Measurements from ENCODE around the gene STXBP4. TPM values are rescaled to one million over a fixed set of nuclear protein-coding genes. Genes with fewer than 3 reads are reported as not detected.

Gene STXBP4
- total RNA-seq, 1 experiment from 2014 or later = 16.5 TPM

DNA sequence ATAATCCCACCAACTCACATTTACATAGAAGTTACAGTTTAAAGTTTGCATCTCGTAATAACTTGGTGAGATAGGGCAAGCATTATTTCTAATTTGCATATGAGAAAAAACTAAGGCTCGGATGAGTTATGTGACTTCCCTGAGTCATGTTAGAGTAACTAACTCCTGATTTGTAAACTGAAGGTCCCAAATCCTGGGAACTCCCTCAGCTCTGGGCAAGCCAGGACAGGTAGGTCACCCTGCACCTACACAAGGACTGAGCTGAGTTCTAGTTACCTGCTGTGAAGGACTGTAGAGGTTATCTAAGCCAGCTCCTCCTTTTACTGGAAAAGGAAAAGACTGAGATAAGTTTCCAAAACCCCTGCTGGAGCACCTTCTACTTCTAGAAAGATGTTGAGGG, 204.0 kb downstream of the STXBP4 start:
- no peak overlapping the region for H3K56ac ChIP-seq (ENCODE audit: insufficient read length, low read depth, low read length)
- H3K14ac ChIP-seq (ENCODE audit: insufficient read depth, low read length) = no peak overlapping the region
- H3K9me3 Mint-ChIP-seq = peaks cover 7 to 12% of the 10 kb centered on the region in 2 experiments; a peak in 4 of 5 replicates
- H2AK5ac ChIP-seq (ENCODE audit: insufficient read length, low read length) = no peak overlapping the region
- no CpG with 5 or more reads among the region's 2 CpGs for WGBS (ENCODE audit: extremely low coverage, insufficient read length, low lambda C conversion rate)
- H4K8ac ChIP-seq (replicated peaks; ENCODE audit: insufficient read length, low read depth, low read length) = no peak overlapping the region
- no peaks in the 10 kb centered on the region for H3K79me2 ChIP-seq (ENCODE audit: insufficient read depth, low read length)
- no peak overlapping the region for H3T11ph ChIP-seq (ENCODE audit: low read length)
- H3K23ac ChIP-seq (ENCODE audit: insufficient read length, low read depth, low read length) = no peak overlapping the region
- no peak overlapping the region for H4K91ac ChIP-seq (ENCODE audit: insufficient read length, low read depth, low read length)
- H3K27me3 ChIP-seq (ENCODE audit: insufficient read depth, low read length) = no peaks in the 10 kb centered on the region
- no peaks in the 10 kb centered on the region for H3K4me1 ChIP-seq (ENCODE audit: insufficient read depth, low read length)
- H3K4ac ChIP-seq (ENCODE audit: low read depth, low read length) = no peak overlapping the region
- H2BK120ac ChIP-seq (ENCODE audit: low read depth, low read length, poor library complexity, severe bottlenecking) = no peak overlapping the region
- no peaks in the 10 kb centered on the region; a peak in 1 of 4 replicates for H3K4me1 Mint-ChIP-seq
- no peak overlapping the region for H3K18ac ChIP-seq (ENCODE audit: insufficient read length, low read depth, low read length)
- no peak overlapping the region for H2BK12ac ChIP-seq (ENCODE audit: insufficient read length, low read depth, low read length)
- H2AFZ ChIP-seq (ENCODE audit: low read length) = no peak overlapping the region
- no peak overlapping the region for H2BK5ac ChIP-seq (ENCODE audit: insufficient read length, low read length)
- DNase-seq = no peak
- no peaks in the 10 kb centered on the region for H3K27me3 Mint-ChIP-seq (ENCODE audit: low read depth)
- no peak overlapping the region for H2BK15ac ChIP-seq (ENCODE audit: low read depth, low read length)
- no peak overlapping the region for H3K9ac ChIP-seq (ENCODE audit: extremely low read depth, insufficient read length, low read length)
- H2BK20ac ChIP-seq (ENCODE audit: low read depth, low read length, poor library complexity, severe bottlenecking) = no peak overlapping the region
- H3K23me2 ChIP-seq (ENCODE audit: insufficient read length, low read depth, low read length, poor library complexity, severe bottlenecking) = no peaks in the 10 kb centered on the region
- no peaks in the 10 kb centered on the region for H3K79me1 ChIP-seq (ENCODE audit: insufficient read depth, low read depth, low read length, poor library complexity, severe bottlenecking)
- H4K20me1 ChIP-seq (ENCODE audit: control insufficient read depth, insufficient read depth, insufficient read length) = no peaks in the 10 kb centered on the region
- H3K27ac Mint-ChIP-seq = no peak overlapping the region
- no peak overlapping the region for H4K5ac ChIP-seq (ENCODE audit: insufficient read length, low read depth, low read length)
- TF ChIP-seq, protein P1, sequence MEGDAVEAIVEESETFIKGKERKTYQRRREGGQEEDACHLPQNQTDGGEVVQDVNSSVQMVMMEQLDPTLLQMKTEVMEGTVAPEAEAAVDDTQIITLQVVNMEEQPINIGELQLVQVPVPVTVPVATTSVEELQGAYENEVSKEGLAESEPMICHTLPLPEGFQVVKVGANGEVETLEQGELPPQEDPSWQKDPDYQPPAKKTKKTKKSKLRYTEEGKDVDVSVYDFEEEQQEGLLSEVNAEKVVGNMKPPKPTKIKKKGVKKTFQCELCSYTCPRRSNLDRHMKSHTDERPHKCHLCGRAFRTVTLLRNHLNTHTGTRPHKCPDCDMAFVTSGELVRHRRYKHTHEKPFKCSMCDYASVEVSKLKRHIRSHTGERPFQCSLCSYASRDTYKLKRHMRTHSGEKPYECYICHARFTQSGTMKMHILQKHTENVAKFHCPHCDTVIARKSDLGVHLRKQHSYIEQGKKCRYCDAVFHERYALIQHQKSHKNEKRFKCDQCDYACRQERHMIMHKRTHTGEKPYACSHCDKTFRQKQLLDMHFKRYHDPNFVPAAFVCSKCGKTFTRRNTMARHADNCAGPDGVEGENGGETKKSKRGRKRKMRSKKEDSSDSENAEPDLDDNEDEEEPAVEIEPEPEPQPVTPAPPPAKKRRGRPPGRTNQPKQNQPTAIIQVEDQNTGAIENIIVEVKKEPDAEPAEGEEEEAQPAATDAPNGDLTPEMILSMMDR (conservative IDR thresholded peaks at IDR 0.05) = no peak
- H3K4me3 Mint-ChIP-seq = no peak overlapping the region
- H3K4me2 ChIP-seq (ENCODE audit: insufficient read depth, insufficient read length, low read length) = no peak overlapping the region
- peaks cover 9 to 13% (median 12%) of the 10 kb centered on the region in 3 experiments; a peak in 5 of 7 replicates for H3K36me3 Mint-ChIP-seq (ENCODE audit: insufficient read depth in 1 of 3, low read depth in 3 of 3)
- no peaks in the 10 kb centered on the region for H3K9me3 ChIP-seq (ENCODE audit: control insufficient read depth, low read depth, low read length)
- no peak overlapping the region for H3K27ac ChIP-seq (ENCODE audit: insufficient read length, low read depth, low read length)

All from H9 (cell line).